Neural crest cell (in vitro differentiated cells): Measurements from ENCODE around the gene NEK8. TPM values are rescaled to one million over a fixed set of nuclear protein-coding genes. Genes with fewer than 3 reads are reported as not detected.

Source experiments
- DNase-seq: peaks from one replicate; pipeline ENCODE4 v3.0.0; 2021; ENCODE audit warnings: low read depth, mixed read lengths, low spot score
- H3K27ac Mint-ChIP-seq: one replicate; pipeline ENCODE4 v1.8.0; 2021; ENCODE audit warnings: mild to moderate bottlenecking, mixed read lengths; ENCODE audit not compliant: unreplicated experiment
- H3K27me3 Mint-ChIP-seq: 2 replicates; pipeline ENCODE4 v1.8.0; 2021; ENCODE audit warnings: low read depth, mild to moderate bottlenecking, mixed read lengths
- H3K36me3 Mint-ChIP-seq: 2 replicates; pipeline ENCODE4 v1.8.0; 2021; ENCODE audit warnings: low read depth, mild to moderate bottlenecking, mixed read lengths
- H3K4me1 Mint-ChIP-seq: 2 replicates; pipeline ENCODE4 v1.8.0; 2021; ENCODE audit warnings: mixed read lengths
- H3K4me3 Mint-ChIP-seq: one replicate; pipeline ENCODE4 v1.8.0; 2021; ENCODE audit warnings: mild to moderate bottlenecking, mixed read lengths
- H3K9me3 Mint-ChIP-seq: 2 replicates; pipeline ENCODE4 v1.8.0; 2021; ENCODE audit warnings: mixed read lengths
- total RNA-seq: library from RNA; stranded (reverse); gene quantifications from 2 replicates; pipeline ENCODE4 v1.2.1, GENCODE V29; 2021
- TF ChIP-seq, protein P1 (sequence below): fragments of 200-600 bp; sonication (generic); conservative IDR thresholded peaks from 2 replicates; pipeline ENCODE4 v1.5.0; 2021; ENCODE audit warnings: antibody characterized with exemption, mild to moderate bottlenecking

The NEK8 gene
- total RNA-seq, 1 donor from 2014 or later: 6.2 TPM

DNA sequence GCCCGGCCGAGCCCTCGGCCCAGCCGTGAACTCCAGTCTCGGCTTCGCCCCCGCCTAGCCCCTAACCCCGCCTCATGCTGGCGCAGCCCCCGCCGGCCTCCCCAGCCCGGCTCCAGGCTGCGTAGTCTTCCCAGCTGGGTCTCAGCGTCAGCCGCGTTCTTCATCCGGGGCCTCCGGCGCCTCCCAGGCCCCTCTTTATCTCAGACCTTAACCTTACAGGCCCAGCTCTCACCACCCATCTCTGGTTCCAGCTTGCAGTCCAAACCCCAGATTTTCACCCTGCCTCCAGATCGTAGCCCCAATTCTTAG is 16.9 kb upstream of the NEK8 start, which contains the start of gene PROCA1:
Gene PROCA1 (minus strand): TSS at position 166 of the 309 bp plus-strand sequence. CDS start 228 bp downstream, outside the sequence.
- TF ChIP-seq, protein P1, sequence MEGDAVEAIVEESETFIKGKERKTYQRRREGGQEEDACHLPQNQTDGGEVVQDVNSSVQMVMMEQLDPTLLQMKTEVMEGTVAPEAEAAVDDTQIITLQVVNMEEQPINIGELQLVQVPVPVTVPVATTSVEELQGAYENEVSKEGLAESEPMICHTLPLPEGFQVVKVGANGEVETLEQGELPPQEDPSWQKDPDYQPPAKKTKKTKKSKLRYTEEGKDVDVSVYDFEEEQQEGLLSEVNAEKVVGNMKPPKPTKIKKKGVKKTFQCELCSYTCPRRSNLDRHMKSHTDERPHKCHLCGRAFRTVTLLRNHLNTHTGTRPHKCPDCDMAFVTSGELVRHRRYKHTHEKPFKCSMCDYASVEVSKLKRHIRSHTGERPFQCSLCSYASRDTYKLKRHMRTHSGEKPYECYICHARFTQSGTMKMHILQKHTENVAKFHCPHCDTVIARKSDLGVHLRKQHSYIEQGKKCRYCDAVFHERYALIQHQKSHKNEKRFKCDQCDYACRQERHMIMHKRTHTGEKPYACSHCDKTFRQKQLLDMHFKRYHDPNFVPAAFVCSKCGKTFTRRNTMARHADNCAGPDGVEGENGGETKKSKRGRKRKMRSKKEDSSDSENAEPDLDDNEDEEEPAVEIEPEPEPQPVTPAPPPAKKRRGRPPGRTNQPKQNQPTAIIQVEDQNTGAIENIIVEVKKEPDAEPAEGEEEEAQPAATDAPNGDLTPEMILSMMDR: no peak
- Mint-ChIP-seq H3K27me3 (peaks cover 4% of the 10 kb centered on the region), H3K27ac (peak within 1 kb of the TSS; percentile 100), H3K4me1 (peaks cover 44% of the 10 kb centered on the region), H3K36me3 (peaks cover 21% of the 10 kb centered on the region), H3K9me3 (no peaks in the 10 kb centered on the region), H3K4me3 (peak within 1 kb of the TSS; percentile 96)
- no peak for DNase-seq

DNA sequence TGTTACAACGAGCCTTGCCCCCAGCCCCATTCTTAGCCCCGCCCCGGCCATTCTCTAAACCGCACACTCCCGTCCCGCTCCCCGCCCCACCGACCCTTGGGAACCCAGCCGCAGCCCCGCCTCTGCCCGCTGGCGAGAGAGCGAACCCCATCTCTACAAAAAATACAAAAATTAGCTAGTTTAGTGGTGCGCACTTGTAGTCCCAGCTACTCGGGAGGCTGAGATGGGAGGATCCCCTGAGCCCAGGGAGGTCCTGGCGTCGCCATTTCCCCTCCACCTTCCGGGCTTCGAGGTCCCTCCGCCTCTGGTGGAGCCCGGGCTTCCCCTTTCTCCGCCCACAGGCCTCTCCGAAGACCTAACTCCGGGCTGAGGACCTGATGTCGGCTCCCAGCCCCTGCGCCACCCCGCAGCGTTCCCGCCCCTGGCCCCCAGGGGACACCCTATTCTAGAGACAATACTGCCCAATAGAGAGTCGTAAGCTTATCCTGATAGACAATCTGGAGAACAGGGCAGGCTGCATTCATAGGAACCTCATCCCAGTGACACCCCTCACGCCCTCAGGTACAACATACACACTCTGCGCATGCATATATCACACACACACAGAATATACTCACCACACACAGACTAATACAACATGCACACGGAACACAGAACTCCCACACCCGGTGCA is 16.4 kb upstream of the NEK8 start:
- Mint-ChIP-seq H3K9me3 (no peaks in the 10 kb centered on the region), H3K27me3 (peaks cover 3% of the 10 kb centered on the region), H3K36me3 (peaks cover 19% of the 10 kb centered on the region), H3K27ac (peak overlapping the region; percentile 82), H3K4me1 (peaks cover 42% of the 10 kb centered on the region), H3K4me3 (peak overlapping the region; percentile 96)
- DNase-seq: peak; percentile 35
- TF ChIP-seq, protein P1: no peak

DNA sequence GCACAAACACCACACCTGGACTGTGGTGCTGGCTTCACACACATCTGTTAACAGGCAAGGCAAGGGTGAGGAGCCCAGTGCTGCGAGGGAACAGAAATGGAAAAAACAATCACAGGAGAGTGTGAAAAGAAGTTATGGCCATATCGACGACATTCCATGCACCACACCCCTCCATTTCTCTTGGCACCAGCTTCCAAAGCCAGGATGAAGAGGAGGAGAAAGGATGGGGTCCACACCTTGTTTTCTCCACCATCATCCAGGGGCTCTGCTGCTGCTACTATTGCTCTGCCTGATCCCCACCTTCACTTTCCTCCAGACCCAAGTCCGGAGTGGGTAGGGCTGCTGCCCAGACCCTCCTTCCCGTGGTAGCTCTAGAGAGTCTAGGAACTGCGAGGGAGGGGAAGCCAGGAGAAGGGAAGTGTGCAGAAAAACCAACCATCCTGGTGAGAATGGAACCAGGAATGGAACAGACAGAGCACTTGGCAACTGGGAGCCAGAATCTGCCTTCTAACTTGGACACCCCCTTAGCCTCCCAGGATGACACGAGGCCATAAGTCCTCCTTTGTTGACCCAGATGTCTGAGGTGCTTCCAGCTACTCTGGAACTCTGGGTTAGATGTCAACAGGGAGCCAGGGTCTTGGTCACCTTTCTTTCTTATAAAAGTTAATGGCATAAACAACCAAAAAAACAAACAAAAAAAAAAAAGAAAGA is 15.7 kb upstream of the NEK8 start:
- no peaks in the 10 kb centered on the region for H3K9me3 Mint-ChIP-seq
- TF ChIP-seq, protein P1: no peak
- no peak for DNase-seq
- H3K4me3 Mint-ChIP-seq: peak overlapping the region; percentile 96
- H3K27ac Mint-ChIP-seq: no peak overlapping the region
- peaks cover 16% of the 10 kb centered on the region for H3K36me3 Mint-ChIP-seq
- no peaks in the 10 kb centered on the region for H3K27me3 Mint-ChIP-seq
- H3K4me1 Mint-ChIP-seq: peaks cover 37% of the 10 kb centered on the region

DNA sequence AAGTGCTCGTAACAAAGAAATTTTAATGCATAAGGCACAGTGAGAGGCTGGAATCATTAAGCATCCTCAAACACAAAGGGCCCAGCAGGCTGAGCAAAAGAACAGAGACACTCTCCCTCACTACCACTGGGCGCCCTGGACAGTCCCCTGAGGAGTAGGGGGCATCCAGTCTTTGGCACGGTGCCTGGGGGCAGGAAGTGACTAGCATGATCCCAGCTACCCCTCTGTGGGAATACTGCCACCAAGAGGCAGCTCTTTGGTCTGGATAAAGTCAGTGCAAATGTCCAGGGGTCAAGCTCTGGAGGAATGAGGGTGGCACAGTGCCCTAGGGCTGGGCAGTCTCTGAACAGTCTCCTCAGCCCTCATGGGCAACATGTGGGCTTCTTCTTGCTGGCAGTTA is 14.3 kb upstream of the NEK8 start:
- peaks cover under 1% of the 10 kb centered on the region for H3K27me3 Mint-ChIP-seq
- peak overlapping the region; percentile 78 for H3K27ac Mint-ChIP-seq
- TF ChIP-seq, protein P1: no peak
- H3K4me1 Mint-ChIP-seq: peaks cover 48% of the 10 kb centered on the region
- no peaks in the 10 kb centered on the region for H3K9me3 Mint-ChIP-seq
- H3K4me3 Mint-ChIP-seq: peak overlapping the region; percentile 87
- peaks cover 16% of the 10 kb centered on the region for H3K36me3 Mint-ChIP-seq
- DNase-seq: no peak

DNA sequence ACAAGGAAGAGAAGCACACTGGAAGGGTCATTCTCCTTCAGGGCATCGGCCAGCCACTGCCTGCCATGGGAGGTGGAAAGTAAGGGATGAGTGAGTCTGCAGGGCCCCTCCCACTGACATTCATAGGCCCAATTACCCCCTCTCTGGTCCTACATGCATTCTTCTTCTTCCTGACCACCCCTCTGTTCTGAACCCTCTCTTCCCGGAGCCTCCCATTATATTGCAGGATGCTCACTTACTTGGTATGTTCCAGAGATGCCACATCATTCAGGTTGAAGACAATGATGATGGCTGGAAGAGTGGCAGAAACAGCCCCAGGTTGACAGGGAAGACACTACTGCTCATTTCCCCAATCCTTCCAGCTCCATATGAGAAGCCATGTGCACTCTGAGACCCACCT is 13.4 kb upstream of the NEK8 start:
- no peak for DNase-seq
- H3K27me3 Mint-ChIP-seq: peaks cover 8% of the 10 kb centered on the region
- peak overlapping the region; percentile 87 for H3K4me3 Mint-ChIP-seq
- H3K4me1 Mint-ChIP-seq: peaks cover 57% of the 10 kb centered on the region
- TF ChIP-seq, protein P1: no peak
- no peaks in the 10 kb centered on the region for H3K9me3 Mint-ChIP-seq
- H3K36me3 Mint-ChIP-seq: peaks cover 21% of the 10 kb centered on the region
- H3K27ac Mint-ChIP-seq: no peak overlapping the region
